Thyroid gland (tissue), 4 donors: ENCODE data around the gene RNF11.

ENCODE experiments used
- CTCF ChIP-seq, 6 experiments: fragments of 200-600 bp in 3 of 6; fragments of 450-650 bp in 3 of 6; sonication (generic) in 3 of 6; IDR thresholded peaks; one replicate each; pipeline ENCODE4 v1.5.1; 2016 to 2019; ENCODE audit warnings: antibody characterized with exemption in 6 of 6, mild to moderate bottlenecking in 2 of 6, inconsistent platforms in 1 of 6, moderate library complexity in 1 of 6
- POLR2A ChIP-seq, 2 donors: fragments of 450-650 bp; IDR thresholded peaks; one replicate each; pipeline ENCODE4 v1.6.1; 2017; ENCODE audit warnings: antibody characterized with exemption in 2 of 2, mild to moderate bottlenecking in 2 of 2, moderate library complexity in 1 of 2

DNA sequence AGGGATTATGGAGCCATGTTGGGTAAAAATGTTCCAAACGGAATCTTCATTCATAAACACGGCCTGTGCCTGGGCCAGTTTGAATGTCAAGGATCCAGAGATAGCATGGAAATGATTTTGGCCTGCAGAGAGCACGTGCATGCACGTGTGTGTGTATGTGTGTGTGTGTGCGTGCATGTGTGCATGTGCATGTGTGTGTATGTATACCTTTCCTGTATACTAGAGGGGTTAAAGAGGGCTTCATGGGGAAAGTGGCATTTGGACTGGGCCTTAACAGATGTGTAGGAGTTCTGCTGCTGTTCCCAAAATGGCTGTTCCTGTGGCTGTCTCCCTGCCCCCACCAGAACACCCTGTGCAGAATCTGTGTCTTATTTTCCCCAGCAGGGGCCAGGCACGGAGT lies 72.6 kb downstream of the RNF11 start:
- no peak for TF ChIP-seq CTCF (IDR thresholded peaks at IDR 0.05)
- TF ChIP-seq POLR2A (IDR thresholded peaks at IDR 0.05) = no peak
